K562 (cell line): ENCODE measurements around the gene DBP. TPM values are rescaled to one million over a fixed set of nuclear protein-coding genes. Genes with fewer than 3 reads are reported as not detected.

Experiments
- ATAC-seq: fragments of 200-7000 bp; cut with Tn5 transposase; 3 replicates; pipeline ENCODE4 v1.9.1; 2020; ENCODE audit warnings: moderate library complexity
- BruUV-seq: library from RNA; stranded (reverse); fragments of 400-500 nt; replicated peaks from 2 replicates; lab custom pipeline; 2021; lab: Mats Ljungman, UMichigan
- CTCF ChIA-PET: fragments of 300-600 bp; formaldehyde crosslinking; extraction: SDS; loops from one replicate; lab custom pipeline; 2021; ENCODE audit warnings: low intra/inter-chr PET ratio; lab: Yijun Ruan, JAX
- POLR2A ChIA-PET: fragments of 300-600, 350-650 bp; sonication (Branson Sonifier 250); formaldehyde crosslinking; extraction: SDS; loops from one replicate; lab custom pipeline; 2021; ENCODE audit warnings: antibody characterized with exemption, inconsistent platforms; lab: Yijun Ruan, JAX
- DNase-seq, 4 experiments: peaks; one replicate each; pipeline versions ENCODE4 v3.0.0 to v3.0.0-alpha.2; 2011 to 2018; ENCODE audit warnings: low spot score in 3 of 4, mixed read lengths in 3 of 4; ENCODE audit errors: extremely low read depth in 1 of 4
- FAIRE-seq: peaks from 2 replicates; lab custom pipeline; 2011; peaks lifted over from hg19 to GRCh38; lab: Jason Lieb, UNC
- H2AFZ ChIP-seq: 2 replicates; pipeline ENCODE4 v1.6.0; 2011; ENCODE audit warnings: low read depth, low read length, control low read depth, inconsistent platforms
- H3K27ac ChIP-seq: fragments of 200-600 bp; 3 replicates; pipeline ENCODE4 v1.8.0; 2011; ENCODE audit warnings: low read depth, mild to moderate bottlenecking, control low read depth, inconsistent platforms, low read length, moderate library complexity, mixed read lengths; ENCODE audit errors: extremely low read depth
- H3K27me3 ChIP-seq, 2 experiments: fragments of 300-600 bp in 1 of 2; 2 replicates in 1 of 2; 3 replicates in 1 of 2; pipeline versions ENCODE4 v1.6.0 to v1.8.0; 2011; ENCODE audit warnings: inconsistent platforms in 2 of 2, low read length in 2 of 2, mild to moderate bottlenecking in 1 of 2, mixed read lengths in 1 of 2, moderate library complexity in 1 of 2; ENCODE audit not compliant: control insufficient read depth in 2 of 2, insufficient read depth in 2 of 2
- H3K36me3 ChIP-seq: fragments of 300-600 bp; 3 replicates; pipeline ENCODE4 v1.8.0; 2011; ENCODE audit warnings: mild to moderate bottlenecking, low read length, inconsistent platforms; ENCODE audit not compliant: control insufficient read depth, insufficient read depth
- H3K4me1 ChIP-seq, 2 experiments: fragments of 200-600 bp in 1 of 2; replicated peaks in 1 of 2; 2 replicates in 1 of 2; 3 replicates in 1 of 2; pipeline versions ENCODE4 v1.5.1 to v1.8.0; 2011; ENCODE audit warnings: inconsistent platforms in 2 of 2, low read length in 2 of 2, mild to moderate bottlenecking in 1 of 2, mixed read lengths in 1 of 2, moderate library complexity in 1 of 2; ENCODE audit not compliant: control insufficient read depth in 2 of 2, insufficient read depth in 2 of 2
- H3K4me2 ChIP-seq: 2 replicates; pipeline ENCODE4 v1.6.1; 2011; ENCODE audit warnings: low read length, control low read depth, inconsistent platforms, mixed read lengths; ENCODE audit not compliant: insufficient read depth
- H3K4me3 ChIP-seq: fragments of 200-600 bp; sonication (generic), shearing (Covaris generic); 2 replicates; pipeline ENCODE4 v1.5.1; 2016; ENCODE audit warnings: control low read depth, inconsistent platforms
- H3K79me2 ChIP-seq: fragments of 200-600 bp; 3 replicates; pipeline ENCODE4 v1.8.0; 2011; ENCODE audit warnings: low read length, inconsistent platforms; ENCODE audit not compliant: control insufficient read depth, insufficient read depth
- H3K9ac ChIP-seq, 2 experiments: 2 replicates each; pipeline versions ENCODE4 v1.6.0 to v1.6.1; 2011; ENCODE audit warnings: low read depth in 2 of 2, low read length in 2 of 2, control low read depth in 1 of 2, inconsistent platforms in 1 of 2, mild to moderate bottlenecking in 1 of 2, mixed read lengths in 1 of 2; ENCODE audit not compliant: insufficient read depth in 1 of 2
- H3K9me1 ChIP-seq: one replicate; pipeline ENCODE4 v1.6.0; 2011; ENCODE audit warnings: inconsistent platforms, mild to moderate bottlenecking, low read length, moderate library complexity; ENCODE audit not compliant: control insufficient read depth, insufficient read depth
- H3K9me3 ChIP-seq: replicated peaks from 2 replicates; pipeline ENCODE4 v1.5.1; 2011; ENCODE audit warnings: low read depth, low read length, inconsistent platforms; ENCODE audit not compliant: control insufficient read depth, insufficient read depth
- H4K20me1 ChIP-seq: replicated peaks from 2 replicates; pipeline ENCODE4 v1.6.1; 2011; ENCODE audit warnings: low read length, inconsistent platforms, mixed read lengths; ENCODE audit not compliant: control insufficient read depth, insufficient read depth
- BCOR ChIP-seq: fragments of 450-650 bp; IDR thresholded peaks from 2 replicates; pipeline ENCODE4 v1.6.1; 2016
- DIDO1 ChIP-seq: fragments of 450-650 bp; IDR thresholded peaks from 2 replicates; pipeline ENCODE4 v1.6.1; 2016; ENCODE audit warnings: low read depth, missing biosample characterization, missing genetic modification characterization
- GTF2F1 ChIP-seq: IDR thresholded peaks from 2 replicates; pipeline ENCODE4 v1.6.1; 2011; ENCODE audit warnings: low read depth, low read length, improper control_type of control experiment
- HDAC1 ChIP-seq, 2 experiments: fragments of 450-650 bp; IDR thresholded peaks; 2 replicates each; pipeline ENCODE4 v1.6.1; 2016 to 2017; ENCODE audit warnings: inconsistent platforms in 1 of 2, mild to moderate bottlenecking in 1 of 2, moderate library complexity in 1 of 2
- HDAC3 ChIP-seq: fragments of 450-650 bp; IDR thresholded peaks from 2 replicates; pipeline ENCODE4 v1.6.1; 2018; ENCODE audit warnings: borderline replicate concordance, mild to moderate bottlenecking, moderate library complexity; ENCODE audit not compliant: partially characterized antibody
- KLF16 ChIP-seq: IDR thresholded peaks from 2 replicates; pipeline ENCODE4 v1.6.1; 2016; ENCODE audit warnings: antibody characterized with exemption
- MXI1 ChIP-seq: IDR thresholded peaks from 2 replicates; pipeline ENCODE4 v1.6.1; 2011; ENCODE audit warnings: low read depth, mild to moderate bottlenecking, improper control_type of control experiment, low read length
- NR3C1 ChIP-seq: sonication (generic); formaldehyde crosslinking; IDR thresholded peaks from 2 replicates; pipeline ENCODE4 v1.8.1; 2022; ENCODE audit warnings: missing genetic modification reagents
- POLR2AphosphoS2 ChIP-seq: IDR thresholded peaks from 2 replicates; pipeline ENCODE4 v1.6.1; 2012; ENCODE audit warnings: low read length, improper control_type of control experiment
- POLR2B ChIP-seq: fragments of 450-650 bp; IDR thresholded peaks from 2 replicates; pipeline ENCODE4 v1.6.1; 2018; ENCODE audit warnings: low read depth; ENCODE audit not compliant: partially characterized antibody
- PURB ChIP-seq: sonication (generic); formaldehyde crosslinking; IDR thresholded peaks from 2 replicates; pipeline ENCODE4 v1.9.0; 2021; ENCODE audit warnings: low read depth, mild to moderate bottlenecking, missing genetic modification reagents
- SETDB1 ChIP-seq: IDR thresholded peaks from one replicate; pipeline ENCODE4 v1.6.1; 2012; ENCODE audit warnings: low read length, control low read depth, inconsistent platforms
- TGIF2 ChIP-seq: sonication (generic); formaldehyde crosslinking; IDR thresholded peaks from 2 replicates; pipeline ENCODE4 v1.8.1; 2022; ENCODE audit warnings: mild to moderate bottlenecking, missing genetic modification reagents, moderate library complexity
- ZNF699 ChIP-seq: fragments of 250-450 bp; sonication (Bioruptor Pico); IDR thresholded peaks from 2 replicates; pipeline ENCODE4 v1.8.0; 2021; ENCODE audit warnings: mild to moderate bottlenecking, moderate library complexity; ENCODE audit not compliant: insufficient replicate concordance
- WGBS: fragments of 100-300 bp; shearing (Covaris generic); methylation state at CpG from one replicate; pipeline ENCODE4 v1.1.6; 2016; ENCODE audit warnings: low coverage, mixed read lengths; ENCODE audit not compliant: insufficient coverage; ENCODE audit errors: missing lambda C conversion rate; 5-methylcytosine and 5-hydroxymethylcytosine counted together
- in situ Hi-C: fragments of 300-500 bp; cut with MboI; formaldehyde crosslinking; loops from 4 replicates; pipeline ENCODE4 v1.15.0; 2018; ENCODE audit warnings: inconsistent platforms, mixed read lengths
- intact Hi-C: fragments of 100-400 bp; cut with micrococcal nuclease; formaldehyde crosslinking; loops from 2 replicates; pipeline ENCODE4 v1.14.2; 2022
- polyA plus RNA-seq, 8 experiments: library from polyadenylated mRNA; depleted of rRNA in 4 of 8; stranded (reverse) in 5 of 8; unstranded in 3 of 8; fragments of >200 nt; fragmentation: Nextera tagmentation in 2 of 8; fragmentation: Illumina TruSeq in 1 of 8; extraction: Ambion mirVana in 2 of 8; extraction: Trizol in 1 of 8; gene quantifications; 2 replicates each; pipeline versions ENCODE4 v1.2.1 to v1.2.3, GENCODE V29; 2011 to 2014; ENCODE audit warnings: inconsistent platforms in 1 of 8, missing spikeins in 1 of 8
- total RNA-seq, 7 experiments: library from RNA; depleted of rRNA in 6 of 7; stranded (reverse); fragments of >200 nt in 6 of 7; fragmentation: Illumina TruSeq in 2 of 7; extraction: Trizol in 2 of 7; gene quantifications; 2 replicates each; pipeline versions ENCODE4 v1.2.1 to v1.2.3, GENCODE V29; 2011 to 2021; ENCODE audit warnings: low replicate concordance in 1 of 7
- TF ChIP-seq, protein P1 (sequence below): sonication (generic); formaldehyde crosslinking; IDR thresholded peaks from 2 replicates; pipeline ENCODE4 v1.8.1; 2023; ENCODE audit warnings: mild to moderate bottlenecking, missing genetic modification reagents

Gene DBP
- total and polyA plus RNA-seq, 9 of the 15 experiments (the other 6 are each of a cell fraction or from before 2014, with no cell fraction given) = 0.25 to 5.5 (median 1.8) TPM

- no peaks in the 10 kb centered on the region for H3K9me3 ChIP-seq
- H2AFZ ChIP-seq = no peak overlapping the region
- H3K79me2 ChIP-seq = no peaks in the 10 kb centered on the region
- H3K4me2 ChIP-seq = no peak overlapping the region
- peaks cover 4 to 43% of the 10 kb centered on the region in 2 experiments; a peak in 4 of 5 replicates for H3K4me1 ChIP-seq
- no peak for FAIRE-seq
- intact Hi-C loops = no loop called here
- H3K36me3 ChIP-seq = no peaks in the 10 kb centered on the region
- BruUV-seq = no TSS peak
- CTCF ChIA-PET = no interaction called here
- 51% methylated on average over 5 of the region's 10 CpGs for WGBS
- no peaks in the 10 kb centered on the region for H3K27me3 ChIP-seq
- H3K9ac ChIP-seq = peak overlapping the region in 1 of 2 experiments; percentile 71; a peak in 2 of 4 replicates
- no peak for ATAC-seq
- POLR2A ChIA-PET = no interaction called here
- no peak overlapping the region for H3K27ac ChIP-seq
- H3K4me3 ChIP-seq = no peak overlapping the region
- in situ Hi-C loops = no loop called here
- no peaks in the 10 kb centered on the region for H4K20me1 ChIP-seq
- DNase-seq = no peak
- H3K9me1 ChIP-seq = no peaks in the 10 kb centered on the region
- TF ChIP-seq HDAC3 (no peak), POLR2AphosphoS2 (no peak), POLR2B (no peak)
Measured at GRCh38 chr19:48671446-48671995, 34.3 kb upstream of the DBP start.

GRCh38 chr19:48670699-48671445 lies 33.7 kb upstream of the DBP start:
- in situ Hi-C loops = no loop called here
- no peak for TF ChIP-seq KLF16
- no peak for TF ChIP-seq TGIF2
- no peak for TF ChIP-seq PURB (CRISPR knock-in tag)
- no peak for TF ChIP-seq SETDB1
- no peak for TF ChIP-seq POLR2AphosphoS2
- TF ChIP-seq, protein P1, sequence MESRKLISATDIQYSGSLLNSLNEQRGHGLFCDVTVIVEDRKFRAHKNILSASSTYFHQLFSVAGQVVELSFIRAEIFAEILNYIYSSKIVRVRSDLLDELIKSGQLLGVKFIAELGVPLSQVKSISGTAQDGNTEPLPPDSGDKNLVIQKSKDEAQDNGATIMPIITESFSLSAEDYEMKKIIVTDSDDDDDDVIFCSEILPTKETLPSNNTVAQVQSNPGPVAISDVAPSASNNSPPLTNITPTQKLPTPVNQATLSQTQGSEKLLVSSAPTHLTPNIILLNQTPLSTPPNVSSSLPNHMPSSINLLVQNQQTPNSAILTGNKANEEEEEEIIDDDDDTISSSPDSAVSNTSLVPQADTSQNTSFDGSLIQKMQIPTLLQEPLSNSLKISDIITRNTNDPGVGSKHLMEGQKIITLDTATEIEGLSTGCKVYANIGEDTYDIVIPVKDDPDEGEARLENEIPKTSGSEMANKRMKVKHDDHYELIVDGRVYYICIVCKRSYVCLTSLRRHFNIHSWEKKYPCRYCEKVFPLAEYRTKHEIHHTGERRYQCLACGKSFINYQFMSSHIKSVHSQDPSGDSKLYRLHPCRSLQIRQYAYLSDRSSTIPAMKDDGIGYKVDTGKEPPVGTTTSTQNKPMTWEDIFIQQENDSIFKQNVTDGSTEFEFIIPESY (CRISPR knock-in tag) = no peak
- TF ChIP-seq BCOR = no peak
- no peak for TF ChIP-seq NR3C1 (CRISPR knock-in tag)
- no peak for TF ChIP-seq DIDO1 (tag)
- no peak for TF ChIP-seq MXI1
- TF ChIP-seq HDAC1 (IDR thresholded peaks at IDR 0.05) = no peak
- TF ChIP-seq GTF2F1 = no peak
- TF ChIP-seq ZNF699 = no peak

More at GRCh38 chr19:48670699-48671445, 33.7 kb upstream of the DBP start:
- Histone ChIP-seq H3K4me3 (no peak overlapping the region), H3K27me3 (no peaks in the 10 kb centered on the region), H3K9me3 (no peaks in the 10 kb centered on the region), H3K9me1 (no peaks in the 10 kb centered on the region), H3K36me3 (no peaks in the 10 kb centered on the region), H4K20me1 (no peaks in the 10 kb centered on the region), H2AFZ (no peak overlapping the region), H3K9ac (peak overlapping the region in 1 of 2 experiments; percentile 2; a peak in 1 of 4 replicates), H3K4me1 (peaks cover 4 to 40% of the 10 kb centered on the region in 2 experiments; a peak in 4 of 5 replicates), H3K4me2 (no peak overlapping the region), H3K79me2 (no peaks in the 10 kb centered on the region), H3K27ac (no peak overlapping the region)
- 70% methylated on average over 16 of the region's 21 CpGs for WGBS
- ChIA-PET CTCF (no interaction called here), POLR2A (interaction anchor here (0.6 kb wide), 1 partner anchor 124 kb away, joined by 3 read pairs; no protein-coding TSS in a partner anchor)
- FAIRE-seq = no peak
- ATAC-seq = no peak
- intact Hi-C loops = no loop called here
- no peak for DNase-seq
- no TSS peak for BruUV-seq
